ENCODE results near the gene CEBPA. TPM values are rescaled to one million over a fixed set of nuclear protein-coding genes. Genes with fewer than 3 reads are reported as not detected.

Gene CEBPA
- total RNA-seq, 1 experiment from 2014 or later = 3.2 TPM

- Histone ChIP-seq H3K9ac (ENCODE audit: extremely low read depth, insufficient read length, low read length) (no peak overlapping the region), H2BK12ac (ENCODE audit: insufficient read length, low read depth, low read length) (no peak overlapping the region), H2BK5ac (ENCODE audit: insufficient read length, low read length) (no peak overlapping the region), H2BK120ac (ENCODE audit: low read depth, low read length, poor library complexity, severe bottlenecking) (no peak overlapping the region), H4K91ac (ENCODE audit: insufficient read length, low read depth, low read length) (no peak overlapping the region), H2BK15ac (ENCODE audit: low read depth, low read length) (no peak overlapping the region), H3K27ac (ENCODE audit: insufficient read length, low read depth, low read length) (no peak overlapping the region), H3K79me1 (ENCODE audit: insufficient read depth, low read depth, low read length, poor library complexity, severe bottlenecking) (no peaks in the 10 kb centered on the region), H3T11ph (ENCODE audit: low read length) (no peak overlapping the region), H3K27me3 (ENCODE audit: insufficient read depth, low read length) (no peaks in the 10 kb centered on the region), H4K8ac (replicated peaks; ENCODE audit: insufficient read length, low read depth, low read length) (no peak overlapping the region), H3K56ac (ENCODE audit: insufficient read length, low read depth, low read length) (no peak overlapping the region), H4K5ac (ENCODE audit: insufficient read length, low read depth, low read length) (no peak overlapping the region), H3K18ac (ENCODE audit: insufficient read length, low read depth, low read length) (no peak overlapping the region), H2AK5ac (ENCODE audit: insufficient read length, low read length) (no peak overlapping the region), H3K4me2 (ENCODE audit: insufficient read depth, insufficient read length, low read length) (no peak overlapping the region), H3K4me1 (ENCODE audit: insufficient read depth, low read length) (no peaks in the 10 kb centered on the region), H2BK20ac (ENCODE audit: low read depth, low read length, poor library complexity, severe bottlenecking) (no peak overlapping the region), H4K20me1 (ENCODE audit: control insufficient read depth, insufficient read depth, insufficient read length) (no peaks in the 10 kb centered on the region), H3K4ac (ENCODE audit: low read depth, low read length) (no peak overlapping the region), H3K14ac (ENCODE audit: insufficient read depth, low read length) (no peak overlapping the region), H3K23ac (ENCODE audit: insufficient read length, low read depth, low read length) (no peak overlapping the region), H2AFZ (ENCODE audit: low read length) (no peak overlapping the region), H3K23me2 (ENCODE audit: insufficient read length, low read depth, low read length, poor library complexity, severe bottlenecking) (no peaks in the 10 kb centered on the region), H3K9me3 (ENCODE audit: control insufficient read depth, low read depth, low read length) (no peaks in the 10 kb centered on the region), H3K79me2 (ENCODE audit: insufficient read depth, low read length) (no peaks in the 10 kb centered on the region)
- no peaks in the 10 kb centered on the region for H3K9me3 Mint-ChIP-seq
- H3K27ac Mint-ChIP-seq = no peak overlapping the region
- H3K27me3 Mint-ChIP-seq (ENCODE audit: low read depth) = peaks cover 23% of the 10 kb centered on the region
- no peak overlapping the region for H3K4me3 Mint-ChIP-seq
- TF ChIP-seq, protein P1, sequence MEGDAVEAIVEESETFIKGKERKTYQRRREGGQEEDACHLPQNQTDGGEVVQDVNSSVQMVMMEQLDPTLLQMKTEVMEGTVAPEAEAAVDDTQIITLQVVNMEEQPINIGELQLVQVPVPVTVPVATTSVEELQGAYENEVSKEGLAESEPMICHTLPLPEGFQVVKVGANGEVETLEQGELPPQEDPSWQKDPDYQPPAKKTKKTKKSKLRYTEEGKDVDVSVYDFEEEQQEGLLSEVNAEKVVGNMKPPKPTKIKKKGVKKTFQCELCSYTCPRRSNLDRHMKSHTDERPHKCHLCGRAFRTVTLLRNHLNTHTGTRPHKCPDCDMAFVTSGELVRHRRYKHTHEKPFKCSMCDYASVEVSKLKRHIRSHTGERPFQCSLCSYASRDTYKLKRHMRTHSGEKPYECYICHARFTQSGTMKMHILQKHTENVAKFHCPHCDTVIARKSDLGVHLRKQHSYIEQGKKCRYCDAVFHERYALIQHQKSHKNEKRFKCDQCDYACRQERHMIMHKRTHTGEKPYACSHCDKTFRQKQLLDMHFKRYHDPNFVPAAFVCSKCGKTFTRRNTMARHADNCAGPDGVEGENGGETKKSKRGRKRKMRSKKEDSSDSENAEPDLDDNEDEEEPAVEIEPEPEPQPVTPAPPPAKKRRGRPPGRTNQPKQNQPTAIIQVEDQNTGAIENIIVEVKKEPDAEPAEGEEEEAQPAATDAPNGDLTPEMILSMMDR (conservative IDR thresholded peaks at IDR 0.05) = no peak
- peaks cover 5 to 7% of the 10 kb centered on the region in 2 experiments for H3K4me1 Mint-ChIP-seq
- no peaks in the 10 kb centered on the region for H3K36me3 Mint-ChIP-seq (ENCODE audit: insufficient read depth in 1 of 3, low read depth in 3 of 3)
- no peak for DNase-seq
- no CpG with 5 or more reads among the region's 12 CpGs for WGBS (ENCODE audit: extremely low coverage, insufficient read length, low lambda C conversion rate)
Observed at GRCh38 chr19:33348301-33349010, 46.1 kb upstream of the CEBPA start.

Measured in H9 (cell line).